Measurements from ENCODE around the gene LIPK. TPM values are rescaled to one million over a fixed set of nuclear protein-coding genes. Genes with fewer than 3 reads are reported as not detected.

The LIPK gene
- total RNA-seq, 4 donors from 2014 or later: not detected

GRCh38 chr10:88762906-88763305, 56.9 kb downstream of the LIPK start:
- Histone ChIP-seq H3K36me3 (no peaks in the 10 kb centered on the region), H3K27me3 (no peaks in the 10 kb centered on the region), H3K4me3 (replicated peaks in 1 of 3) (no peak overlapping the region), H3K27ac (no peak overlapping the region), H3K4me1 (no peaks in the 10 kb centered on the region), H3K9me3 (no peaks in the 10 kb centered on the region)
- no peak for TF ChIP-seq POLR2A (IDR thresholded peaks at IDR 0.05)
- TF ChIP-seq, protein P1, sequence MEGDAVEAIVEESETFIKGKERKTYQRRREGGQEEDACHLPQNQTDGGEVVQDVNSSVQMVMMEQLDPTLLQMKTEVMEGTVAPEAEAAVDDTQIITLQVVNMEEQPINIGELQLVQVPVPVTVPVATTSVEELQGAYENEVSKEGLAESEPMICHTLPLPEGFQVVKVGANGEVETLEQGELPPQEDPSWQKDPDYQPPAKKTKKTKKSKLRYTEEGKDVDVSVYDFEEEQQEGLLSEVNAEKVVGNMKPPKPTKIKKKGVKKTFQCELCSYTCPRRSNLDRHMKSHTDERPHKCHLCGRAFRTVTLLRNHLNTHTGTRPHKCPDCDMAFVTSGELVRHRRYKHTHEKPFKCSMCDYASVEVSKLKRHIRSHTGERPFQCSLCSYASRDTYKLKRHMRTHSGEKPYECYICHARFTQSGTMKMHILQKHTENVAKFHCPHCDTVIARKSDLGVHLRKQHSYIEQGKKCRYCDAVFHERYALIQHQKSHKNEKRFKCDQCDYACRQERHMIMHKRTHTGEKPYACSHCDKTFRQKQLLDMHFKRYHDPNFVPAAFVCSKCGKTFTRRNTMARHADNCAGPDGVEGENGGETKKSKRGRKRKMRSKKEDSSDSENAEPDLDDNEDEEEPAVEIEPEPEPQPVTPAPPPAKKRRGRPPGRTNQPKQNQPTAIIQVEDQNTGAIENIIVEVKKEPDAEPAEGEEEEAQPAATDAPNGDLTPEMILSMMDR (IDR thresholded peaks at IDR 0.05): no peak
- intact Hi-C loops (cut with DNase I): no loop called here
- DNase-seq: no peak
- WGBS, 2 donors: 81 to 85% methylated on average over 1 of the region's 1 CpG

GRCh38 chr10:88763441-88763840, 57.4 kb downstream of the LIPK start:
- Histone ChIP-seq H3K9me3 (no peaks in the 10 kb centered on the region), H3K27ac (no peak overlapping the region), H3K4me3 (replicated peaks in 1 of 3) (no peak overlapping the region), H3K4me1 (no peaks in the 10 kb centered on the region), H3K36me3 (no peaks in the 10 kb centered on the region), H3K27me3 (no peaks in the 10 kb centered on the region)
- TF ChIP-seq, protein P1 (IDR thresholded peaks at IDR 0.05): no peak
- no peak for TF ChIP-seq POLR2A (IDR thresholded peaks at IDR 0.05)
- 48 to 61% methylated on average over 1 of the region's 1 CpG for WGBS, 2 donors
- intact Hi-C loops (cut with DNase I): no loop called here
- no peak for DNase-seq

GRCh38 chr10:88764110-88764509, 58.1 kb downstream of the LIPK start:
- Histone ChIP-seq H3K4me3 (replicated peaks in 1 of 3) (no peak overlapping the region), H3K27ac (no peak overlapping the region), H3K36me3 (no peaks in the 10 kb centered on the region), H3K27me3 (no peaks in the 10 kb centered on the region), H3K4me1 (no peaks in the 10 kb centered on the region), H3K9me3 (no peaks in the 10 kb centered on the region)
- intact Hi-C loops (cut with DNase I): no loop called here
- no peak for DNase-seq
- TF ChIP-seq, protein P1 (IDR thresholded peaks at IDR 0.05): no peak
- TF ChIP-seq POLR2A (IDR thresholded peaks at IDR 0.05): no peak
- WGBS, 2 donors: 85 to 91% methylated on average over 3 of the region's 3 CpGs

- Histone ChIP-seq H3K27ac (no peak overlapping the region), H3K9me3 (no peaks in the 10 kb centered on the region), H3K4me3 (replicated peaks in 1 of 3) (no peak overlapping the region), H3K36me3 (no peaks in the 10 kb centered on the region), H3K27me3 (no peaks in the 10 kb centered on the region), H3K4me1 (no peaks in the 10 kb centered on the region)
- TF ChIP-seq, protein P1 (IDR thresholded peaks at IDR 0.05): no peak
- no peak for TF ChIP-seq POLR2A (IDR thresholded peaks at IDR 0.05)
- WGBS, 2 donors: 85 to 89% methylated on average over 1 of the region's 1 CpG
- no peak for DNase-seq
- intact Hi-C loops (cut with DNase I): no loop called here
Observed at GRCh38 chr10:88765816-88766215, 59.8 kb downstream of the LIPK start.

DNA sequence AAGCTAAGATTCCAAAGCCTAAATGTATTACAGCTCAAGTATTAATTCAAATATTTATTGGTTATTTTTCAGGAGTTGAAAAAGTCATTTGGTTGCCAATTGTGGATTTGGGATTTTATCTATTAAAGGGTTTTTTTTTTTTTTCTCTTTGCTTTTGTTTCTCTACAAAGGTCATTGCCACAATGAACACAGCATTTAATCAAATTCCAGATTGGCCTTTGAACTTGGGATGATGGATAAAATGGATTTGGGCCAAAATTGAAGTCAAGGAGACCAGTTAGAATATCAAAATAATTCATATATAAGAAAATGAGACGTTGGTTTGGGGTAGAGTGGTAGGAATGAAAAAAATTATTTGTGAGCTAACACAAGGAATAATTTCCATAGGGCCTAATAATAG, 63.3 kb downstream of the LIPK start:
- whole genome bisulfite sequencing, 2 donors: 66 to 72% methylated on average over 1 of the region's 1 CpG
- H3K27me3 ChIP-seq: no peaks in the 10 kb centered on the region

More for the DNA sequence above, 63.3 kb downstream of the LIPK start:
- H3K27ac ChIP-seq: no peak overlapping the region
- no peaks in the 10 kb centered on the region for H3K4me1 ChIP-seq
- no peak overlapping the region for H3K4me3 ChIP-seq (replicated peaks in 1 of 3)
- H3K9me3 ChIP-seq: no peaks in the 10 kb centered on the region
- intact Hi-C loops (cut with DNase I): no loop called here
- H3K36me3 ChIP-seq: no peaks in the 10 kb centered on the region
- no peak for DNase-seq
- TF ChIP-seq, protein P1 (IDR thresholded peaks at IDR 0.05): no peak
- TF ChIP-seq POLR2A (IDR thresholded peaks at IDR 0.05): no peak

Measured in thyroid gland (tissue), 4 donors.